HG02970 (cell line): Measurements from ENCODE around the gene PRLR.

Source experiments
- ATAC-seq: cut with Tn5 transposase; IDR thresholded peaks from one replicate; pipeline ENCODE4 v1.9.1; 2021; ENCODE audit warnings: mild to moderate bottlenecking, moderate library complexity, moderate number of reproducible peaks; ENCODE audit not compliant: unreplicated experiment, low FRiP score

Gene PRLR

GRCh38 chr5:35236770-35237169 is 6.5 kb upstream of the PRLR start:
- ATAC-seq = no peak

- ATAC-seq = no peak
Measured at GRCh38 chr5:35233601-35234000, 3.3 kb upstream of the PRLR start.

GRCh38 chr5:35233121-35233520 is 2.8 kb upstream of the PRLR start:
- ATAC-seq = no peak

GRCh38 chr5:35232124-35232523 is 1.8 kb upstream of the PRLR start:
- no peak for ATAC-seq

GRCh38 chr5:35229076-35230037 is 930 bp downstream of the PRLR start:
- peak; percentile 54 for ATAC-seq

- no peak for ATAC-seq
Measured at GRCh38 chr5:35228310-35228709, 2.0 kb downstream of the PRLR start.

- ATAC-seq = no peak
Measured at GRCh38 chr5:35227720-35228119, 2.6 kb downstream of the PRLR start.

- ATAC-seq = no peak
Measured at GRCh38 chr5:35223787-35224395, 6.4 kb downstream of the PRLR start.

GRCh38 chr5:35220967-35221366 is 9.3 kb downstream of the PRLR start:
- no peak for ATAC-seq

GRCh38 chr5:35218981-35219380 is 11.3 kb downstream of the PRLR start:
- no peak for ATAC-seq

GRCh38 chr5:35214051-35214450 is 16.2 kb downstream of the PRLR start:
- ATAC-seq = no peak

GRCh38 chr5:35213608-35214007 is 16.7 kb downstream of the PRLR start:
- ATAC-seq = no peak

GRCh38 chr5:35212122-35212982 is 17.9 kb downstream of the PRLR start:
- ATAC-seq = peak; percentile 70

GRCh38 chr5:35209862-35210261 is 20.4 kb downstream of the PRLR start:
- ATAC-seq = no peak

- no peak for ATAC-seq
Measured at GRCh38 chr5:35205606-35206005, 24.7 kb downstream of the PRLR start.

GRCh38 chr5:35205186-35205585 is 25.1 kb downstream of the PRLR start:
- ATAC-seq = no peak

GRCh38 chr5:35203403-35203802 is 26.9 kb downstream of the PRLR start:
- no peak for ATAC-seq

- no peak for ATAC-seq
Measured at GRCh38 chr5:35202319-35203111, 27.8 kb downstream of the PRLR start.

- ATAC-seq = no peak
Measured at GRCh38 chr5:35201291-35201690, 29.0 kb downstream of the PRLR start.

- no peak for ATAC-seq
Measured at GRCh38 chr5:35199886-35200285, 30.4 kb downstream of the PRLR start.
